Pancreas (tissue), 10 donors: ENCODE results near the gene ZNF608. TPM values are rescaled to one million over a fixed set of nuclear protein-coding genes. Genes with fewer than 3 reads are reported as not detected.

Experiments used
- ATAC-seq, 4 donors: fragments of 200-7000 bp; cut with Tn5 transposase; one replicate each; pipeline versions ENCODE4 v1.8.0 to v1.9.1; 2020; ENCODE audit warnings: mild to moderate bottlenecking in 4 of 4, moderate library complexity in 4 of 4
- DNase-seq, 6 donors: peaks; one replicate each; pipeline ENCODE4 v3.0.0-alpha.2; 2020
- FAIRE-seq: peaks from 2 replicates; lab custom pipeline; 2012; peaks lifted over from hg19 to GRCh38; lab: Jason Lieb, UNC
- H3K27ac ChIP-seq, 4 donors: fragments of 200-600 bp; sonication (generic); 1 replicate in 3 of 4; 2 replicates in 1 of 4; pipeline versions ENCODE4 v1.5.0 to v1.8.0; 2020
- H3K27me3 ChIP-seq, 4 donors: fragments of 200-600 bp; one replicate each; pipeline ENCODE4 v1.8.0; 2021
- H3K36me3 ChIP-seq, 3 donors: fragments of 200-600 bp; sonication (generic) in 1 of 3; one replicate each; pipeline versions ENCODE4 v1.5.0 to v1.8.0; 2020 to 2021
- H3K4me1 ChIP-seq, 3 donors: fragments of 200-600 bp; one replicate each; pipeline ENCODE4 v1.8.0; 2021
- H3K4me3 ChIP-seq, 4 donors: fragments of 200-600 bp; sonication (generic) in 2 of 4; one replicate each; pipeline versions ENCODE4 v1.5.0 to v1.8.0; 2020 to 2021
- H3K9me3 ChIP-seq, 4 donors: fragments of 200-600 bp; one replicate each; pipeline ENCODE4 v1.8.0; 2021
- CTCF ChIP-seq, 4 donors: fragments of 200-600 bp; sonication (generic) in 3 of 4; IDR thresholded peaks; one replicate each; pipeline versions ENCODE4 v1.5.0 to v1.8.0; 2021; ENCODE audit warnings: antibody characterized with exemption in 4 of 4
- WGBS, 2 donors: extraction: QIAGEN DNeasy Blood & Tissue Kit; methylation state at CpG; one replicate each; pipeline ENCODE4 v1.1.7; 2013; 5-methylcytosine and 5-hydroxymethylcytosine counted together
- intact Hi-C, 3 donors: fragments of 100-400 bp; cut with DNase I; formaldehyde crosslinking; loops; one replicate each; pipeline versions ENCODE4 v1.11.1 to v1.14.2; 2022
- polyA plus RNA-seq, 2 donors: library from polyadenylated mRNA; stranded (reverse); fragments of 200-250 nt; gene quantifications; one replicate each; pipeline ENCODE4 v1.2.3, GENCODE V29; 2013
- total RNA-seq, 6 donors: library from RNA; stranded (reverse); fragmentation: NEBNext Ultra II Directional in 4 of 6; extraction: Animal tissue kit (Norgen Biotek cat#: 25700) in 4 of 6; gene quantifications; one replicate each; pipeline versions ENCODE4 v1.2.1 to v1.2.4, GENCODE V29; 2021 to 2023
- donor health status: healthy with polysubstance abuse.
- donor health status: DM: no; HTN: no; CAD: no; lungs with moderate emphysema.
- donor health status: DM: no; HTN: no; CAD: no.
- donor health status: control.
- donor health status: control.
- donor health status: Bipolar disorder and iron deficiency.
- donor health status: DM: yes; HTN: yes; CAD: no.
- donor health status: DM: no; HTN: no; CAD: no.
- donor health status: DM: no; HTN: no; CAD: no.
- donor health status: DM: yes; HTN: yes; CAD: no.

Gene ZNF608
- total and polyA plus RNA-seq, 8 donors = 9.3 to 21.6 (median 12.3) TPM

GRCh38 chr5:124755041-124755440 is 8.6 kb upstream of the ZNF608 start:
- no peak for FAIRE-seq
- 86 to 90% methylated on average over 2 of the region's 2 CpGs for WGBS, 2 donors
- intact Hi-C loops = no loop called here

GRCh38 chr5:124754206-124754927 is 7.9 kb upstream of the ZNF608 start:
- H3K4me1 ChIP-seq = peaks cover 0 to 9% (median 7%) of the 10 kb centered on the region in 3 donors
- H3K27me3 ChIP-seq = no peaks in the 10 kb centered on the region
- H3K9me3 ChIP-seq = no peaks in the 10 kb centered on the region
- no peak overlapping the region for H3K4me3 ChIP-seq
- FAIRE-seq = no peak
- ATAC-seq = peak in 2 of 4 donors; percentile 29 to 68
- H3K36me3 ChIP-seq = no peaks in the 10 kb centered on the region
- no peak for DNase-seq
- H3K27ac ChIP-seq = no peak overlapping the region
- WGBS, 2 donors = 58 to 63% methylated on average over 7 of the region's 7 CpGs
- no peak for TF ChIP-seq CTCF (IDR thresholded peaks at IDR 0.05)
- intact Hi-C loops = no loop called here

More at GRCh38 chr5:124755041-124755440, 8.6 kb upstream of the ZNF608 start:
- Histone ChIP-seq H3K4me3 (no peak overlapping the region), H3K27ac (no peak overlapping the region), H3K36me3 (no peaks in the 10 kb centered on the region), H3K27me3 (no peaks in the 10 kb centered on the region), H3K9me3 (no peaks in the 10 kb centered on the region), H3K4me1 (peaks cover 0 to 2% (median under 1%) of the 10 kb centered on the region in 3 donors)
- ATAC-seq = no peak
- TF ChIP-seq CTCF (IDR thresholded peaks at IDR 0.05) = no peak
- DNase-seq = no peak

- no peak for TF ChIP-seq CTCF (IDR thresholded peaks at IDR 0.05)
- FAIRE-seq = no peak
Measured at GRCh38 chr5:124752854-124753720, 6.6 kb upstream of the ZNF608 start.

GRCh38 chr5:124751031-124751430 is 4.6 kb upstream of the ZNF608 start:
- WGBS, 2 donors = 83 to 94% methylated on average over 2 of the region's 2 CpGs
- ATAC-seq (no peak), DNase-seq (no peak), FAIRE-seq (no peak)
- intact Hi-C loops = no loop called here
- Histone ChIP-seq H3K4me1 (peaks cover 0 to 9% (median 7%) of the 10 kb centered on the region in 3 donors), H3K36me3 (no peaks in the 10 kb centered on the region), H3K4me3 (no peak overlapping the region), H3K27ac (no peak overlapping the region), H3K27me3 (no peaks in the 10 kb centered on the region), H3K9me3 (no peaks in the 10 kb centered on the region)
- TF ChIP-seq CTCF (IDR thresholded peaks at IDR 0.05) = no peak

More at GRCh38 chr5:124752854-124753720, 6.6 kb upstream of the ZNF608 start:
- Histone ChIP-seq H3K4me3 (no peak overlapping the region), H3K36me3 (no peaks in the 10 kb centered on the region), H3K27ac (no peak overlapping the region), H3K9me3 (no peaks in the 10 kb centered on the region), H3K4me1 (peaks cover 0 to 9% (median 7%) of the 10 kb centered on the region in 3 donors), H3K27me3 (no peaks in the 10 kb centered on the region)
- intact Hi-C loops = no loop called here
- WGBS, 2 donors = 76 to 79% methylated on average over 6 of the region's 6 CpGs
- DNase-seq (no peak), ATAC-seq (no peak)
